SK-N-SH (cell line): ENCODE data around the gene CDS1.

Experiments
- EP300 ChIP-seq, 2 experiments: IDR thresholded peaks; 2 replicates each; pipeline versions ENCODE4 v1.4.0 to v1.6.1; 2012; ENCODE audit warnings: borderline replicate concordance in 1 of 2, low read depth in 1 of 2, low read length in 1 of 2
- RAD21 ChIP-seq: IDR thresholded peaks from 2 replicates; pipeline ENCODE4 v1.6.1; 2012; ENCODE audit warnings: mild to moderate bottlenecking, low read length
- REST ChIP-seq: IDR thresholded peaks from 2 replicates; pipeline ENCODE4 v1.6.1; 2012; ENCODE audit warnings: mild to moderate bottlenecking, low read depth, low read length, moderate library complexity

- no peak for TF ChIP-seq REST
- TF ChIP-seq EP300 (IDR thresholded peaks at IDR 0.05; ENCODE audit: borderline replicate concordance in 1 of 2, low read depth in 1 of 2, low read length in 1 of 2): no peak
- no peak for TF ChIP-seq RAD21
Observed at GRCh38 chr4:84689197-84689596, 106.3 kb downstream of the CDS1 start.
